ENCODE measurements around the gene LPP. TPM values are rescaled to one million over a fixed set of nuclear protein-coding genes. Genes with fewer than 3 reads are reported as not detected.

LPP gene
- total and polyA plus RNA-seq, 2 of the 13 experiments (the other 11 are each of a cell fraction or from before 2014, with no cell fraction given): 19.2 to 29.9 TPM

GRCh38 chr3:188305220-188305619, 151.3 kb downstream of the LPP start (continued):
- TF ChIP-seq ZBTB37 (CRISPR knock-in tag; IDR thresholded peaks at IDR 0.05) (no peak), ZEB1 (IDR thresholded peaks at IDR 0.05; ENCODE audit: insufficient replicate concordance, low read depth) (peak; percentile 57), SOX6 (IDR thresholded peaks at IDR 0.05) (no peak), SOX6 (CRISPR knock-in tag; IDR thresholded peaks at IDR 0.05) (peak; percentile 65), MAX (IDR thresholded peaks at IDR 0.05) (no peak), NFYC (CRISPR knock-in tag; IDR thresholded peaks at IDR 0.05) (no peak), ZNF484 (CRISPR knock-in tag; IDR thresholded peaks at IDR 0.05; ENCODE audit: borderline replicate concordance, low read depth) (no peak), ARNT2 (CRISPR knock-in tag; IDR thresholded peaks at IDR 0.05; ENCODE audit: low read depth) (no peak), ZKSCAN8 (CRISPR knock-in tag; IDR thresholded peaks at IDR 0.05; ENCODE audit: borderline replicate concordance) (no peak), DMAP1 (CRISPR knock-in tag; IDR thresholded peaks at IDR 0.05) (no peak), POLR2AphosphoS5 (IDR thresholded peaks at IDR 0.05; ENCODE audit: low read depth, low read length) (no peak), FOXP4 (CRISPR knock-in tag; IDR thresholded peaks at IDR 0.05) (0 out of 2 replicates have a peak, but pooled peaks have one; percentile 29), FLYWCH1 (CRISPR knock-in tag; IDR thresholded peaks at IDR 0.05) (no peak), NFE2 (CRISPR knock-in tag; IDR thresholded peaks at IDR 0.05) (no peak), ATF3 (CRISPR knock-in tag; IDR thresholded peaks at IDR 0.05) (no peak), SRSF4 (IDR thresholded peaks at IDR 0.05; ENCODE audit: low read depth, low read length, poor library complexity, severe bottlenecking) (no peak), MIER2 (CRISPR knock-in tag; IDR thresholded peaks at IDR 0.05) (no peak), JARID2 (CRISPR knock-in tag; IDR thresholded peaks at IDR 0.05; ENCODE audit: insufficient replicate concordance) (no peak), SNAPC2 (CRISPR knock-in tag; IDR thresholded peaks at IDR 0.05) (no peak), PTBP1 (IDR thresholded peaks at IDR 0.05; ENCODE audit: low read depth, low read length, poor library complexity, severe bottlenecking) (no peak), ZNF747 (CRISPR knock-in tag; IDR thresholded peaks at IDR 0.05; ENCODE audit: borderline replicate concordance) (no peak), TARDBP (CRISPR knock-in tag; IDR thresholded peaks at IDR 0.05) (no peak), BHLHE40 (IDR thresholded peaks at IDR 0.05; ENCODE audit: low read length) (no peak), FOXM1 (CRISPR knock-in tag; IDR thresholded peaks at IDR 0.05) (no peak), ZNF773 (CRISPR knock-in tag; IDR thresholded peaks at IDR 0.05; ENCODE audit: borderline replicate concordance) (no peak), ETV5 (CRISPR knock-in tag; IDR thresholded peaks at IDR 0.05; ENCODE audit: borderline replicate concordance) (no peak), NAIF1 (CRISPR knock-in tag; IDR thresholded peaks at IDR 0.05; ENCODE audit: borderline replicate concordance) (no peak), ZNF724P (CRISPR knock-in tag; IDR thresholded peaks at IDR 0.05; ENCODE audit: borderline replicate concordance) (no peak), MTERF4 (CRISPR knock-in tag; IDR thresholded peaks at IDR 0.05) (no peak), SATB2 (CRISPR knock-in tag; IDR thresholded peaks at IDR 0.05) (no peak)
